Right lobe of liver (tissue), 4 donors: ENCODE data around the gene OLFM3.

Experiments
- POLR2A ChIP-seq: fragments of 450-650 bp; IDR thresholded peaks from one replicate; pipeline ENCODE4 v1.6.1; 2017; ENCODE audit warnings: antibody characterized with exemption, mild to moderate bottlenecking
- TF ChIP-seq, protein P1 (sequence below), 4 donors: fragments of 200-600 bp in 3 of 4; fragments of 450-650 bp in 1 of 4; IDR thresholded peaks; one replicate each; pipeline versions ENCODE4 v1.5.1 to v1.8.0; 2016 to 2022; ENCODE audit warnings: antibody characterized with exemption in 4 of 4, mild to moderate bottlenecking in 2 of 4
- donor health status: DM: no; HTN: no; CAD: no.
- donor health status: DM: no; HTN: no; CAD: no.
- donor health status: DM: no; HTN: yes; CAD: no.

DNA sequence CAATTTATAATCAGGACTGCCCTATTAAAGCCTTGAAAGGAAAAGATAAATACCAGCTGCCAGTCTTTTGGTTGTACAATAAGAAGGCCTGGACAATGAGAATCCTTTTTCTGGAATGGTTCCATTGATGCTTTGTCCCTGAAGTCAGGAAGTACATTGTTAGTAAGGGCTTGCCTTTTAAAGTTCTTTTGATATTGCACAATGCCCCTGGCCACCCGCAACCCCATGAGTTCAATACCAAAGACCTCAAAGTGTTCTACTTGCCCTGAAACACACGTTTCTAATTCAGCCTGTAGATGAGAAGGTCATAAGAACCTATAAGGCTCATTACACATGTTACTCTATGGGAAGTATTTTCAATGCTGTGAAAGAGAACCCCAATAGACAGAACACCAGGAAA is 112.1 kb downstream of the OLFM3 start:
- TF ChIP-seq, protein P1, sequence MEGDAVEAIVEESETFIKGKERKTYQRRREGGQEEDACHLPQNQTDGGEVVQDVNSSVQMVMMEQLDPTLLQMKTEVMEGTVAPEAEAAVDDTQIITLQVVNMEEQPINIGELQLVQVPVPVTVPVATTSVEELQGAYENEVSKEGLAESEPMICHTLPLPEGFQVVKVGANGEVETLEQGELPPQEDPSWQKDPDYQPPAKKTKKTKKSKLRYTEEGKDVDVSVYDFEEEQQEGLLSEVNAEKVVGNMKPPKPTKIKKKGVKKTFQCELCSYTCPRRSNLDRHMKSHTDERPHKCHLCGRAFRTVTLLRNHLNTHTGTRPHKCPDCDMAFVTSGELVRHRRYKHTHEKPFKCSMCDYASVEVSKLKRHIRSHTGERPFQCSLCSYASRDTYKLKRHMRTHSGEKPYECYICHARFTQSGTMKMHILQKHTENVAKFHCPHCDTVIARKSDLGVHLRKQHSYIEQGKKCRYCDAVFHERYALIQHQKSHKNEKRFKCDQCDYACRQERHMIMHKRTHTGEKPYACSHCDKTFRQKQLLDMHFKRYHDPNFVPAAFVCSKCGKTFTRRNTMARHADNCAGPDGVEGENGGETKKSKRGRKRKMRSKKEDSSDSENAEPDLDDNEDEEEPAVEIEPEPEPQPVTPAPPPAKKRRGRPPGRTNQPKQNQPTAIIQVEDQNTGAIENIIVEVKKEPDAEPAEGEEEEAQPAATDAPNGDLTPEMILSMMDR (IDR thresholded peaks at IDR 0.05) = no peak
- TF ChIP-seq POLR2A = no peak
